NCI-H128 (cell line): Measurements from ENCODE around the gene TDRD7.

Experiments used
- DNase-seq: peaks from one replicate; lab custom pipeline; 2025; ENCODE audit not compliant: unreplicated experiment; lab: John Stamatoyannopoulos, UW

The TDRD7 gene

GRCh38 chr9:97526895-97527575 lies 115.1 kb downstream of the TDRD7 start:
- no peak for DNase-seq

GRCh38 chr9:97527626-97528528 lies 116.0 kb downstream of the TDRD7 start:
- DNase-seq = no peak

GRCh38 chr9:97528529-97529230 lies 116.8 kb downstream of the TDRD7 start:
- no peak for DNase-seq

GRCh38 chr9:97529363-97530076 lies 117.6 kb downstream of the TDRD7 start:
- no peak for DNase-seq

- no peak for DNase-seq
These were observed 120.0 kb downstream of the TDRD7 start for GRCh38 chr9:97531888-97532376.

GRCh38 chr9:97534185-97534584 lies 122.3 kb downstream of the TDRD7 start:
- no peak for DNase-seq

GRCh38 chr9:97534961-97535594 lies 123.2 kb downstream of the TDRD7 start:
- no peak for DNase-seq

- DNase-seq = no peak
These were observed 123.9 kb downstream of the TDRD7 start for GRCh38 chr9:97535771-97536170.

- DNase-seq = no peak
These were observed 124.6 kb downstream of the TDRD7 start for GRCh38 chr9:97536480-97536879.

- DNase-seq = no peak
These were observed 131.7 kb downstream of the TDRD7 start for GRCh38 chr9:97543561-97543960.

- no peak for DNase-seq
These were observed 133.6 kb downstream of the TDRD7 start for GRCh38 chr9:97545486-97545885.
